B cell (primary cell): Measurements from ENCODE around the gene PHIP. TPM values are rescaled to one million over a fixed set of nuclear protein-coding genes. Genes with fewer than 3 reads are reported as not detected.

ENCODE experiments used
- ATAC-seq: fragments of 200-7000 bp; cut with Tn5 transposase; one replicate; pipeline ENCODE4 v1.10.0; 2021; ENCODE audit warnings: low read depth, mild to moderate bottlenecking, moderate number of reproducible peaks, moderate library complexity
- CTCF ChIA-PET: fragments of 350-600 bp; sonication (Branson Sonifier 250); formaldehyde crosslinking; loops from one replicate; lab custom pipeline; 2021; ENCODE audit warnings: antibody characterized with exemption, inconsistent platforms; lab: Charles Lee
- POLR2A ChIA-PET: fragments of 350-600 bp; sonication (Branson Sonifier 250); formaldehyde crosslinking; loops from one replicate; lab custom pipeline; 2021; ENCODE audit warnings: antibody characterized with exemption; lab: Charles Lee
- DNase-seq: peaks from one replicate; pipeline ENCODE4 v3.0.0; 2013
- H2AFZ ChIP-seq: 2 replicates; pipeline ENCODE4 v1.6.1; 2012; ENCODE audit warnings: mild to moderate bottlenecking, low read depth, low read length; ENCODE audit not compliant: insufficient read depth, poor library complexity, severe bottlenecking
- H3K27ac ChIP-seq, 2 donors: 1 replicate in 1 of 2; 2 replicates in 1 of 2; pipeline ENCODE4 v1.5.1; 2012 to 2013; ENCODE audit warnings: low read length in 2 of 2, mild to moderate bottlenecking in 2 of 2, moderate library complexity in 1 of 2
- H3K27me3 ChIP-seq, 4 experiments: fragments of 200-600 bp in 1 of 4; sonication (generic) in 1 of 4; replicated peaks in 1 of 4; 1 replicate in 2 of 4; 2 replicates in 2 of 4; pipeline versions ENCODE4 v1.6.1 to v1.7.0; 2013 to 2016; ENCODE audit warnings: low read length in 3 of 4, mild to moderate bottlenecking in 2 of 4, mixed read lengths in 1 of 4, moderate library complexity in 1 of 4; ENCODE audit not compliant: insufficient read depth in 4 of 4, control insufficient read depth in 3 of 4; ENCODE audit errors: control extremely low read depth in 1 of 4
- H3K36me3 ChIP-seq, 2 experiments: replicated peaks in 1 of 2; 1 replicate in 1 of 2; 2 replicates in 1 of 2; pipeline versions ENCODE4 v1.6.1 to v1.7.1; 2013; ENCODE audit warnings: low read length in 1 of 2; ENCODE audit not compliant: insufficient read depth in 2 of 2, control insufficient read depth in 1 of 2; ENCODE audit errors: control extremely low read depth in 1 of 2, extremely low read depth in 1 of 2
- H3K4me1 ChIP-seq, 2 donors: fragments of 200-600 bp in 1 of 2; sonication (generic) in 1 of 2; 1 replicate in 1 of 2; 2 replicates in 1 of 2; pipeline versions ENCODE4 v1.5.1 to v1.6.1; 2013 to 2017; ENCODE audit warnings: low read length in 2 of 2; ENCODE audit not compliant: control insufficient read depth in 2 of 2, insufficient read depth in 2 of 2
- H3K4me2 ChIP-seq: replicated peaks from 2 replicates; pipeline ENCODE3; 2012; ENCODE audit warnings: mild to moderate bottlenecking, low read depth, low read length; ENCODE audit not compliant: poor library complexity, severe bottlenecking
- H3K4me3 ChIP-seq, 5 experiments: fragments of 200-600 bp in 1 of 5; sonication (generic) in 1 of 5; 1 replicate in 3 of 5; 2 replicates in 2 of 5; pipeline versions ENCODE4 v1.5.1 to v1.7.0; 2011 to 2016; ENCODE audit warnings: low read length in 4 of 5, mild to moderate bottlenecking in 4 of 5, low read depth in 2 of 5, control low read depth in 1 of 5, moderate library complexity in 1 of 5; ENCODE audit not compliant: insufficient read depth in 1 of 5; ENCODE audit errors: control extremely low read depth in 1 of 5, extremely low read depth in 1 of 5
- H3K79me2 ChIP-seq: fragments of 200-600 bp; sonication (generic); one replicate; pipeline ENCODE4 v1.6.0; 2016; ENCODE audit warnings: low read length; ENCODE audit not compliant: control insufficient read depth, insufficient read depth
- H3K9ac ChIP-seq: fragments of 200-600 bp; sonication (generic); 2 replicates; pipeline ENCODE4 v1.6.1; 2017; ENCODE audit warnings: mild to moderate bottlenecking, low read length, moderate library complexity
- H3K9me3 ChIP-seq, 3 donors: one replicate each; pipeline versions ENCODE4 v1.6.1 to v1.7.1; 2013; ENCODE audit warnings: low read length in 2 of 3; ENCODE audit not compliant: control insufficient read depth in 2 of 3, insufficient read depth in 1 of 3; ENCODE audit errors: control extremely low read depth in 1 of 3
- H4K20me1 ChIP-seq: 2 replicates; pipeline ENCODE4 v1.6.0; 2012; ENCODE audit warnings: mild to moderate bottlenecking, low read length; ENCODE audit not compliant: insufficient read depth, control insufficient read depth, poor library complexity, severe bottlenecking
- H3K27ac Mint-ChIP-seq: one replicate; pipeline ENCODE4 v1.8.0; 2021; ENCODE audit warnings: mixed read lengths
- H3K27me3 Mint-ChIP-seq: one replicate; pipeline ENCODE4 v1.8.0; 2021; ENCODE audit warnings: mixed read lengths
- H3K4me1 Mint-ChIP-seq: one replicate; pipeline ENCODE4 v1.8.0; 2021; ENCODE audit warnings: mixed read lengths
- H3K4me3 Mint-ChIP-seq: one replicate; pipeline ENCODE4 v1.8.0; 2021; ENCODE audit warnings: mixed read lengths
- H3K9me3 Mint-ChIP-seq: one replicate; pipeline ENCODE4 v1.8.0; 2022; ENCODE audit warnings: mixed read lengths; ENCODE audit not compliant: insufficient read depth
- CTCF ChIP-seq: fragments of 200-600 bp; IDR thresholded peaks from one replicate; pipeline ENCODE4 v1.8.0; 2022; ENCODE audit warnings: antibody characterized with exemption, mild to moderate bottlenecking
- EZH2 ChIP-seq: IDR thresholded peaks from 2 replicates; pipeline ENCODE4 v1.6.1; 2012; ENCODE audit warnings: borderline replicate concordance, low read depth, mild to moderate bottlenecking, moderate library complexity, low read length; ENCODE audit not compliant: insufficient read depth, poor library complexity, severe bottlenecking
- WGBS: methylation state at CpG from one replicate; pipeline ENCODE4 v1.1.5; 2013; ENCODE audit warnings: missing lambda C conversion rate; ENCODE audit not compliant: insufficient coverage; 5-methylcytosine and 5-hydroxymethylcytosine counted together
- intact Hi-C: fragments of 100-400 bp; cut with micrococcal nuclease; formaldehyde crosslinking; loops from one replicate; pipeline ENCODE4 v1.10.0; 2022
- polyA plus RNA-seq: library from polyadenylated mRNA; depleted of rRNA; stranded (reverse); fragments of >200 nt; gene quantifications from 2 replicates; pipeline ENCODE4 v1.2.3, GENCODE V29; 2012
- total RNA-seq, 2 donors: library from RNA; stranded (reverse); fragments of 120-200 nt in 1 of 2; gene quantifications; 1 replicate in 1 of 2; 2 replicates in 1 of 2; pipeline versions ENCODE4 v1.2.3 to v1.2.4, GENCODE V29; 2013 to 2022

PHIP gene
- total and polyA plus RNA-seq, 2 donors (not counting 1 experiment from before 2014, with no cell fraction given): 7.4 to 52.7 TPM

- Histone ChIP-seq H4K20me1 (peaks cover 13% of the 10 kb centered on the region), H3K27me3 (no peaks in the 10 kb centered on the region), H3K9me3 (peaks cover 0 to 4% (median 0%) of the 10 kb centered on the region in 3 donors), H3K36me3 (peaks cover 19 to 55% of the 10 kb centered on the region in 2 experiments), H3K4me1 (no peaks in the 10 kb centered on the region), H3K79me2 (peaks cover 27% of the 10 kb centered on the region), H3K27ac (no peak overlapping the region), H3K4me2 (no peak overlapping the region), H3K9ac (no peak overlapping the region), H2AFZ (no peak overlapping the region), H3K4me3 (no peak overlapping the region)
- POLR2A ChIA-PET: no interaction called here
- DNase-seq (no peak), ATAC-seq (no peak)
- CTCF ChIA-PET: no interaction called here
- Mint-ChIP-seq H3K27ac (no peak overlapping the region), H3K27me3 (no peaks in the 10 kb centered on the region), H3K9me3 (peaks cover 2% of the 10 kb centered on the region), H3K4me3 (no peak overlapping the region), H3K4me1 (peaks cover 1% of the 10 kb centered on the region)
- TF ChIP-seq EZH2 (no peak), CTCF (no peak)
- WGBS: no CpG with 5 or more reads among the region's 1 CpG
- intact Hi-C loops: no loop called here
Measured at GRCh38 chr6:79056226-79056625, 21.8 kb downstream of the PHIP start.

- no peaks in the 10 kb centered on the region for H3K27me3 ChIP-seq
- H3K27ac Mint-ChIP-seq: no peak overlapping the region
- H3K4me3 ChIP-seq: no peak overlapping the region
- H3K9ac ChIP-seq: no peak overlapping the region
- H3K4me3 Mint-ChIP-seq: no peak overlapping the region
- intact Hi-C loops: no loop called here
- H3K4me1 Mint-ChIP-seq: peaks cover 10% of the 10 kb centered on the region
- no CpG with 5 or more reads among the region's 2 CpGs for WGBS
- H3K79me2 ChIP-seq: peaks cover 17% of the 10 kb centered on the region
- TF ChIP-seq EZH2 (no peak), CTCF (peak; percentile 53)
- no peaks in the 10 kb centered on the region for H3K4me1 ChIP-seq
- H3K9me3 Mint-ChIP-seq: peaks cover 2% of the 10 kb centered on the region
- no peak overlapping the region for H2AFZ ChIP-seq
- ChIA-PET POLR2A (no interaction called here), CTCF (interaction anchor here (0.7 kb wide), 1 partner anchor 14 kb away, joined by 5 read pairs; no protein-coding TSS in a partner anchor)
- H4K20me1 ChIP-seq: no peaks in the 10 kb centered on the region
- no peaks in the 10 kb centered on the region for H3K27me3 Mint-ChIP-seq
- peaks cover 10 to 19% of the 10 kb centered on the region in 2 experiments for H3K36me3 ChIP-seq
- no peak overlapping the region for H3K27ac ChIP-seq
- H3K4me2 ChIP-seq: no peak overlapping the region
- DNase-seq (no peak), ATAC-seq (no peak)
- peaks cover 0 to 4% (median 0%) of the 10 kb centered on the region in 3 donors for H3K9me3 ChIP-seq
Measured at GRCh38 chr6:79048611-79049010, 29.4 kb downstream of the PHIP start.
